GM21619 (cell line): ENCODE data around the gene RAC3.

Experiments used
- ATAC-seq: cut with Tn5 transposase; IDR thresholded peaks from one replicate; pipeline ENCODE4 v1.9.1; 2021; ENCODE audit not compliant: unreplicated experiment

RAC3 gene

GRCh38 chr17:82054351-82055022 lies 23.0 kb downstream of the RAC3 start:
- ATAC-seq: no peak

GRCh38 chr17:82055023-82055964 lies 23.8 kb downstream of the RAC3 start:
- no peak for ATAC-seq

GRCh38 chr17:82055965-82056728 lies 24.7 kb downstream of the RAC3 start:
- ATAC-seq: no peak

GRCh38 chr17:82056729-82057621 lies 25.5 kb downstream of the RAC3 start:
- ATAC-seq: no peak

GRCh38 chr17:82058230-82058854 lies 26.9 kb downstream of the RAC3 start:
- no peak for ATAC-seq

GRCh38 chr17:82058855-82059249 lies 27.4 kb downstream of the RAC3 start:
- no peak for ATAC-seq

GRCh38 chr17:82059272-82060000 lies 28.0 kb downstream of the RAC3 start:
- no peak for ATAC-seq

- ATAC-seq: no peak
Observed at GRCh38 chr17:82060001-82060380, 28.5 kb downstream of the RAC3 start.

GRCh38 chr17:82060614-82061013 lies 29.1 kb downstream of the RAC3 start:
- ATAC-seq: no peak

GRCh38 chr17:82061047-82061925 lies 29.8 kb downstream of the RAC3 start:
- no peak for ATAC-seq

GRCh38 chr17:82062076-82062983 lies 30.9 kb downstream of the RAC3 start:
- no peak for ATAC-seq

- ATAC-seq: no peak
Observed at GRCh38 chr17:82062984-82063368, 31.5 kb downstream of the RAC3 start.

GRCh38 chr17:82063424-82064415 lies 32.2 kb downstream of the RAC3 start:
- no peak for ATAC-seq

- ATAC-seq: no peak
Observed at GRCh38 chr17:82064433-82065192, 33.1 kb downstream of the RAC3 start.

GRCh38 chr17:82065193-82065637 lies 33.7 kb downstream of the RAC3 start:
- peak; percentile 27 for ATAC-seq
